HG03575 (cell line): ENCODE measurements around the gene CADM2.
"Not testable (repeated sequence)": the region's sequence is repeated elsewhere in the genome, so short reads cannot be mapped to it uniquely, and the experiment has no call there.

ENCODE experiments used
- ATAC-seq: cut with Tn5 transposase; IDR thresholded peaks from one replicate; pipeline ENCODE4 v1.9.1; 2021; ENCODE audit not compliant: unreplicated experiment, insufficient number of reproducible peaks, low FRiP score; ENCODE audit errors: extremely low read depth

The CADM2 gene

GRCh38 chr3:85502148-85502875, 543.5 kb downstream of the CADM2 start:
- ATAC-seq, result no peak

GRCh38 chr3:85504129-85504784, 545.5 kb downstream of the CADM2 start:
- ATAC-seq, result not testable (repeated sequence)

GRCh38 chr3:85504785-85505511, 546.2 kb downstream of the CADM2 start:
- ATAC-seq, result not testable (repeated sequence)

GRCh38 chr3:85507052-85507451, 548.3 kb downstream of the CADM2 start:
- not testable (repeated sequence) for ATAC-seq

GRCh38 chr3:85508659-85509058, 549.9 kb downstream of the CADM2 start:
- ATAC-seq, result no peak

GRCh38 chr3:85516146-85516545, 557.4 kb downstream of the CADM2 start:
- no peak for ATAC-seq

- ATAC-seq, result no peak
Observed at GRCh38 chr3:85524104-85524503, 565.3 kb downstream of the CADM2 start.

GRCh38 chr3:85525264-85525663, 566.5 kb downstream of the CADM2 start:
- ATAC-seq, result no peak

GRCh38 chr3:85533586-85533985, 574.8 kb downstream of the CADM2 start:
- ATAC-seq, result no peak

- ATAC-seq, result no peak
Observed at GRCh38 chr3:85535517-85535916, 576.7 kb downstream of the CADM2 start.

- ATAC-seq, result no peak
Observed at GRCh38 chr3:85539232-85539631, 580.4 kb downstream of the CADM2 start.

- ATAC-seq, result no peak
Observed at GRCh38 chr3:85554153-85554552, 595.4 kb downstream of the CADM2 start.

- ATAC-seq, result no peak
Observed at GRCh38 chr3:85560088-85560785, 601.4 kb downstream of the CADM2 start.

- ATAC-seq, result no peak
Observed at GRCh38 chr3:85567071-85567676, 608.4 kb downstream of the CADM2 start.

- no peak for ATAC-seq
Observed at GRCh38 chr3:85570819-85571218, 612.0 kb downstream of the CADM2 start.

- ATAC-seq, result no peak
Observed at GRCh38 chr3:85571835-85572234, 613.0 kb downstream of the CADM2 start.

GRCh38 chr3:85572426-85572825, 613.6 kb downstream of the CADM2 start:
- ATAC-seq, result no peak

GRCh38 chr3:85572978-85573377, 614.2 kb downstream of the CADM2 start:
- ATAC-seq, result no peak
